Loucy (cell line): ENCODE data around the gene PCCA.

Source experiments
- H2AFZ ChIP-seq: fragments of 200-600 bp; sonication (generic); 2 replicates; pipeline ENCODE4 v1.6.0; 2016; ENCODE audit warnings: antibody characterized with exemption, mild to moderate bottlenecking, low read length, moderate library complexity
- H3F3A ChIP-seq: fragments of 200-600 bp; 2 replicates; pipeline ENCODE4 v1.6.0; 2016; ENCODE audit warnings: antibody characterized with exemption, low read depth, mild to moderate bottlenecking
- H3K27me3 ChIP-seq: fragments of 200-600 bp; sonication (generic); 2 replicates; pipeline ENCODE4 v1.6.1; 2014; ENCODE audit warnings: low read length, mild to moderate bottlenecking; ENCODE audit not compliant: insufficient read depth, poor library complexity, severe bottlenecking
- H3K36me3 ChIP-seq: fragments of 200-600 bp; sonication (generic); 2 replicates; pipeline ENCODE4 v1.6.1; 2016; ENCODE audit warnings: low read length; ENCODE audit not compliant: insufficient read depth
- H3K4me1 ChIP-seq: fragments of 200-600 bp; sonication (generic); 2 replicates; pipeline ENCODE4 v1.5.1; 2014; ENCODE audit warnings: low read length, mild to moderate bottlenecking; ENCODE audit not compliant: insufficient read depth, poor library complexity, severe bottlenecking
- H3K4me2 ChIP-seq: fragments of 200-600 bp; sonication (generic); 2 replicates; pipeline ENCODE4 v1.6.0; 2014; ENCODE audit warnings: antibody characterized with exemption, low read length, low read depth, mild to moderate bottlenecking; ENCODE audit not compliant: poor library complexity, severe bottlenecking
- H3K4me3 ChIP-seq: fragments of 200-600 bp; sonication (generic); 2 replicates; pipeline ENCODE4 v1.5.1; 2014; ENCODE audit warnings: low read length, mild to moderate bottlenecking, mixed read lengths; ENCODE audit not compliant: poor library complexity, severe bottlenecking
- H3K79me2 ChIP-seq: fragments of 200-600 bp; sonication (generic); 2 replicates; pipeline ENCODE4 v1.6.1; 2014; ENCODE audit warnings: low read length; ENCODE audit not compliant: insufficient read depth
- H3K9ac ChIP-seq: fragments of 200-600 bp; sonication (generic); 2 replicates; pipeline ENCODE4 v1.6.0; 2014; ENCODE audit warnings: mild to moderate bottlenecking, low read depth, low read length, moderate library complexity; ENCODE audit not compliant: poor library complexity, severe bottlenecking
- H3K9me2 ChIP-seq: fragments of 200-600 bp; sonication (generic); replicated peaks from 2 replicates; pipeline ENCODE4 v1.6.1; 2016; ENCODE audit warnings: low read depth, low read length, mixed read lengths
- H3K9me3 ChIP-seq: fragments of 200-600 bp; sonication (generic); 2 replicates; pipeline ENCODE4 v1.6.1; 2014; ENCODE audit warnings: mild to moderate bottlenecking, antibody characterized with exemption, low read length, low read depth; ENCODE audit not compliant: insufficient read depth
- H4K20me1 ChIP-seq: fragments of 200-600 bp; sonication (generic); 2 replicates; pipeline ENCODE4 v1.6.0; 2014; ENCODE audit warnings: antibody characterized with exemption, low read length, mild to moderate bottlenecking; ENCODE audit not compliant: insufficient read depth, poor library complexity, severe bottlenecking
- EZH2phosphoT487 ChIP-seq: fragments of 200-600 bp; IDR thresholded peaks from 2 replicates; pipeline ENCODE4 v1.6.1; 2018; ENCODE audit warnings: antibody characterized with exemption, mild to moderate bottlenecking, moderate library complexity, borderline replicate concordance
- TF ChIP-seq, protein P1 (sequence below): fragments of 200-600 bp; sonication (generic); conservative IDR thresholded peaks from 2 replicates; pipeline ENCODE4 v1.5.1; 2014; ENCODE audit warnings: mild to moderate bottlenecking, antibody characterized with exemption, low read length

PCCA gene

DNA sequence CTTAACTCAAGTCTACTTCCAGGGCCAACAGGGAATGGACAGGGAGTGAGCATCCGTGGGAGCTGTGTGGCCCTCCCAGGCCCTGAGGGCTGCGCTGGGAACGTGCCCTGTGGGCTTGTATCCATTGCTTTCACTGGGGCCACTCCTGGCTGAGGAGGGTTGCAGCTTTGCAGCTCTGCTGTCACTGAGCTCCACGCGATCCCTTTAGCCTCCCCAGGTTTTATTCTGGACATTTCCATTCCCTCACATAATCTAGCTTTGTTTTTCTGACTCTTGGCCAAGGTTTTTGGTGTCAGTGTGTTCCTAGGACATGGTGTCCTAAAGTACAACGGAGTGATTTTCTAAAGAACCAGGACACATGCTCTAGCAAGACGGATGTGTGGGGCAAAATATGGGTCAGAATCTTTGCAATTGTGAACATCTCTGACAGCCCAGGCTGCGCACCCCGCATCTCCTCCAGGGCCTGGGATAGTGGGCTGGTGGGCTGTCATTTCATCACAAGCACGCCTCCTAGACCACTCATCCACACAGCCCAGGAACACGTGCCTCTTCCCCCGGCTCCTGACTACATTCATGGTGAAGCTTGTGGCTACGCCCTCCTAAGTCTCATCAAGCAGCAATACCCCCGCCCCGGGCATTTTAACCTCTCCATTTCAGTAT, 471.7 kb downstream of the PCCA start:
- no peaks in the 10 kb centered on the region for H3K9me3 ChIP-seq
- TF ChIP-seq, protein P1, sequence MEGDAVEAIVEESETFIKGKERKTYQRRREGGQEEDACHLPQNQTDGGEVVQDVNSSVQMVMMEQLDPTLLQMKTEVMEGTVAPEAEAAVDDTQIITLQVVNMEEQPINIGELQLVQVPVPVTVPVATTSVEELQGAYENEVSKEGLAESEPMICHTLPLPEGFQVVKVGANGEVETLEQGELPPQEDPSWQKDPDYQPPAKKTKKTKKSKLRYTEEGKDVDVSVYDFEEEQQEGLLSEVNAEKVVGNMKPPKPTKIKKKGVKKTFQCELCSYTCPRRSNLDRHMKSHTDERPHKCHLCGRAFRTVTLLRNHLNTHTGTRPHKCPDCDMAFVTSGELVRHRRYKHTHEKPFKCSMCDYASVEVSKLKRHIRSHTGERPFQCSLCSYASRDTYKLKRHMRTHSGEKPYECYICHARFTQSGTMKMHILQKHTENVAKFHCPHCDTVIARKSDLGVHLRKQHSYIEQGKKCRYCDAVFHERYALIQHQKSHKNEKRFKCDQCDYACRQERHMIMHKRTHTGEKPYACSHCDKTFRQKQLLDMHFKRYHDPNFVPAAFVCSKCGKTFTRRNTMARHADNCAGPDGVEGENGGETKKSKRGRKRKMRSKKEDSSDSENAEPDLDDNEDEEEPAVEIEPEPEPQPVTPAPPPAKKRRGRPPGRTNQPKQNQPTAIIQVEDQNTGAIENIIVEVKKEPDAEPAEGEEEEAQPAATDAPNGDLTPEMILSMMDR = no peak
- TF ChIP-seq EZH2phosphoT487 = no peak

DNA sequence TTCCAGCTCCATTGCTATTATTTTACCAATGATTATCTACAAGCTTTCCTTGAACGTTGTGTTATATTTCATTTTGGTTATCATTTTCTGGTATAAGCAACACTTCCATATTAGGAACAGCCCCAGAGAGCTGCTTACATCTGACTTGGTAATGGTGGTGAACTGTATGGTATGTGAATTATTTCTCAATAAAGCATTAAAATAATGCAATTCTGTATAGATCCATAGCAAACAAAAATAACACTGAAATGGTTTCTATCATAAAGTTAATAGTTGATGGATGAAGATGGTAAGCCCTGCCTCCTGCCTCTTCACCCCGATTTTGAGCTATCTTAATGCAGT, 472.2 kb downstream of the PCCA start:
- no peaks in the 10 kb centered on the region for H3K9me3 ChIP-seq
- H3K9ac ChIP-seq = no peak overlapping the region
- no peaks in the 10 kb centered on the region for H3K27me3 ChIP-seq
- no peak overlapping the region for H3K4me2 ChIP-seq
- no peaks in the 10 kb centered on the region for H3K79me2 ChIP-seq
- H3K4me3 ChIP-seq = no peak overlapping the region
- H2AFZ ChIP-seq = no peak overlapping the region
- TF ChIP-seq EZH2phosphoT487 = no peak
- TF ChIP-seq, protein P1 = no peak
- H3K4me1 ChIP-seq = no peaks in the 10 kb centered on the region
- no peaks in the 10 kb centered on the region for H3K36me3 ChIP-seq
- no peaks in the 10 kb centered on the region for H3K9me2 ChIP-seq
- no peaks in the 10 kb centered on the region for H4K20me1 ChIP-seq
- no peaks in the 10 kb centered on the region for H3F3A ChIP-seq

More for the DNA sequence above, 471.7 kb downstream of the PCCA start:
- no peaks in the 10 kb centered on the region for H3K79me2 ChIP-seq
- no peaks in the 10 kb centered on the region for H3F3A ChIP-seq
- H2AFZ ChIP-seq = no peak overlapping the region
- no peaks in the 10 kb centered on the region for H3K9me2 ChIP-seq
- no peaks in the 10 kb centered on the region for H4K20me1 ChIP-seq
- no peaks in the 10 kb centered on the region for H3K27me3 ChIP-seq
- no peaks in the 10 kb centered on the region for H3K36me3 ChIP-seq
- H3K4me2 ChIP-seq = no peak overlapping the region
- no peak overlapping the region for H3K9ac ChIP-seq
- no peaks in the 10 kb centered on the region for H3K4me1 ChIP-seq
- no peak overlapping the region for H3K4me3 ChIP-seq

DNA sequence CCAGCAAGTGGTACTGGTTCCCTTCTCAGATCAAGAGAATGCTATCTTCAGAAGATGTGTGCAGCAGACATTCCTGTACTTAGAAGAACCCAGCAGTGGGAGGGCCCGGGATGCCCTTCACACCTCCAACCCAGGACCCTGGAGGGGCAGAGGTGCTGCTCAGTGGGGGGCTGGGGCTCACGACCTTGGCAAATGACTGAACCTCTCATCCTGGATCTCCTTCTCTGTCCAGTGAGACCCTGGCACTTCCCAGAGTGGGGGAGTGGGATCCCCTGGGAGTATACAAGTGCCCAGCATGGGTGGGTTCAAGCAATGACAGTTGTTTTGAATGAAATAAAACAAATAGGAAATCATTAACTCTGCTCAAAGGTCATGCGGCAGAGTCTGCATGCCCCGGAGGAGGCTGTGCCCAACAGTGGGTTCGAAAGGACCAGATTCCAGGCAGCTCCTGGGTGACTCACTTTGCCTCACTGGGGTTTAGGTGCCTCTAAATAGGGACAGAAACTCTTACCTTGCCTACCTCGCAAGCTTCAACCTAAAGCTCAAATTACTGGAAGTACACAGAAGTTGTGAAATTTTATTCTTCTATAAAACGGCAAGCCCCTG, 472.8 kb downstream of the PCCA start:
- no peaks in the 10 kb centered on the region for H4K20me1 ChIP-seq
- no peak overlapping the region for H2AFZ ChIP-seq
- TF ChIP-seq, protein P1 = no peak
- TF ChIP-seq EZH2phosphoT487 = no peak
- H3K9me3 ChIP-seq = no peaks in the 10 kb centered on the region
- no peaks in the 10 kb centered on the region for H3K9me2 ChIP-seq
- no peaks in the 10 kb centered on the region for H3K27me3 ChIP-seq
- no peaks in the 10 kb centered on the region for H3F3A ChIP-seq
- H3K79me2 ChIP-seq = no peaks in the 10 kb centered on the region
- H3K36me3 ChIP-seq = no peaks in the 10 kb centered on the region
- H3K4me3 ChIP-seq = no peak overlapping the region
- no peak overlapping the region for H3K4me2 ChIP-seq
- no peaks in the 10 kb centered on the region for H3K4me1 ChIP-seq
- no peak overlapping the region for H3K9ac ChIP-seq
